Kasumi-1 (cell line): ENCODE measurements around the gene DNMT3B.
"Not testable (repeated sequence)": the region's sequence is repeated elsewhere in the genome, so short reads cannot be mapped to it uniquely, and the experiment has no call there.

Experiments used
- DNase-seq, 2 experiments: peaks; one replicate each; lab custom pipeline; 2025; lab: John Stamatoyannopoulos, UW

DNMT3B gene

GRCh38 chr20:32763202-32764004, 1.2 kb downstream of the DNMT3B start:
- DNase-seq = no peak

GRCh38 chr20:32764005-32764960, 2.1 kb downstream of the DNMT3B start:
- no peak for DNase-seq

- DNase-seq = not testable (repeated sequence)
Measured at GRCh38 chr20:32765230-32765875, 3.2 kb downstream of the DNMT3B start.

- DNase-seq = no peak
Measured at GRCh38 chr20:32767418-32768198, 5.4 kb downstream of the DNMT3B start.

GRCh38 chr20:32772046-32772445, 9.9 kb downstream of the DNMT3B start:
- no peak for DNase-seq

GRCh38 chr20:32773223-32773622, 11.0 kb downstream of the DNMT3B start:
- no peak for DNase-seq

- DNase-seq = no peak
Measured at GRCh38 chr20:32773855-32774254, 11.7 kb downstream of the DNMT3B start.

- DNase-seq = no peak
Measured at GRCh38 chr20:32775336-32775991, 13.3 kb downstream of the DNMT3B start.

GRCh38 chr20:32777177-32777956, 15.2 kb downstream of the DNMT3B start:
- DNase-seq = no peak

- no peak for DNase-seq
Measured at GRCh38 chr20:32779500-32780211, 17.5 kb downstream of the DNMT3B start.

- DNase-seq = no peak
Measured at GRCh38 chr20:32780278-32780677, 18.1 kb downstream of the DNMT3B start.

GRCh38 chr20:32780749-32781655, 18.8 kb downstream of the DNMT3B start:
- DNase-seq = no peak

GRCh38 chr20:32784369-32785080, 22.3 kb downstream of the DNMT3B start:
- DNase-seq = no peak

GRCh38 chr20:32786059-32786760, 24.0 kb downstream of the DNMT3B start:
- no peak for DNase-seq

- no peak for DNase-seq
Measured at GRCh38 chr20:32787168-32787567, 25.0 kb downstream of the DNMT3B start.

- peak; percentile 64 to 70 for DNase-seq
Measured at GRCh38 chr20:32789896-32790750, 27.9 kb downstream of the DNMT3B start.
